ENCODE measurements around the gene SZT2. TPM values are rescaled to one million over a fixed set of nuclear protein-coding genes. Genes with fewer than 3 reads are reported as not detected.

Gene SZT2
- total and polyA plus RNA-seq, 2 of the 4 experiments (the other 2 are of a cell fraction), result 9.5 to 14.3 TPM

DNA sequence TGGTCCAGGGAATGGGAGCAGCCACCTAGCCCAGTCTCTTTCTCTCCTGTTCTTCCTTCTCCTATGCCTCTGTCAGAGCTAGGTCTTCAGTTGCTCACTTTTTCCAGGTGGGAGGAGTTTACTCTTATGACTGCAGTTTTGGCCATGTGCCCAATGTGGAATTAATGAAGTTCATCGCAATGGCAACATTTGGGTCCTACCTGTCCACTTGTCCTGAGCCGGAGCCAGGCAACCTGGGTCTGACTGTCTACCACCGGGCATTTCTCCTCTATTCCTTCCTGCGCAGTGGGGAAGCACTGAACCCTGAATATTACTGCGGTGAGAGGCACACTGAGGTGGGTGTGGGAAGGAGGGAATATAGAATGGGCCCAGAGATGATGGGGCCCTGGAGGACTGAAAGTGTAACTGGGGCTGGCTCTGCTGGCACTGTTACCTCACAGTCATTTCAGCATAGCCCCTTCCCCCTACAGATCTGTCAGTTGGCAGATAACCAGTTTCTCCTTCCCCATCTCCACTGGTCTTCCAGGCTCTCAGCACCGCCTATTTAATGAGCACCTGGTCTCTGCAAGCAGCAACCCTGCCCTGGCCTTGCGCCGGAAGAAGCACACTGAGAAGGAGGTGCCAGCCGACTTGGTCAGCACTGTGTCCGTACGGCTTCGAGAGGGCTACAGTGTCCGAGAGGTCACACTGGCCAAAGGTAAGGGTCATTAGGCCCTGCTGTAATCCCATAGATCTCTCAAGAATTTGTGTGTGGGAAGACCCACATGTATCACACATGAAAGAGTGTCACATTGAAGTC lies 30.1 kb downstream of the SZT2 start:
- Histone ChIP-seq H2BK5ac (ENCODE audit: low read depth, low read length, poor library complexity, severe bottlenecking) (no peak overlapping the region), H3K27ac (ENCODE audit: insufficient read depth, low read length) (no peak overlapping the region), H3K23ac (ENCODE audit: low read depth, low read length) (no peak overlapping the region), H3K4ac (ENCODE audit: low read depth, low read length) (no peak overlapping the region), H4K5ac (ENCODE audit: low read depth, low read length) (no peak overlapping the region), H3K56ac (ENCODE audit: extremely low read depth, insufficient read depth, low read length) (no peak overlapping the region), H2BK15ac (ENCODE audit: low read depth, low read length) (no peak overlapping the region), H3K14ac (replicated peaks; ENCODE audit: low read depth, low read length) (no peak overlapping the region), H2BK20ac (ENCODE audit: low read depth, low read length) (no peak overlapping the region), H3K79me1 (ENCODE audit: low read depth in 1 of 2, low read length in 2 of 2) (peaks cover 0 to 6% of the 10 kb centered on the region in 2 experiments; a peak in 2 of 4 replicates), H4K20me1 (ENCODE audit: insufficient read depth, low read length) (no peaks in the 10 kb centered on the region; the same call in 1 of the 2 replicates), H3K18ac (ENCODE audit: low read depth, low read length) (no peak overlapping the region), H3K4me1 (ENCODE audit: control insufficient read depth, insufficient read depth, low read length) (no peaks in the 10 kb centered on the region), H3K9me1 (ENCODE audit: insufficient read depth, low read length) (peaks cover 12% of the 10 kb centered on the region; the same call in 1 of the 2 replicates), H3K9ac (ENCODE audit: low read depth, low read length) (no peak overlapping the region), H4K8ac (ENCODE audit: low read depth in 2 of 2, low read length in 2 of 2) (no peak overlapping the region), H2BK120ac (ENCODE audit: low read depth, low read length) (no peak overlapping the region), H3K36me3 (ENCODE audit: control insufficient read depth, insufficient read depth, low read length) (peaks cover 75% of the 10 kb centered on the region), H2AFZ (replicated peaks; ENCODE audit: low read length, poor library complexity) (no peak overlapping the region), H3K4me3 (ENCODE audit: insufficient read depth, low read depth, low read length) (no peak overlapping the region), H4K91ac (ENCODE audit: insufficient read depth, low read depth, low read length) (no peak overlapping the region), H2AK9ac (replicated peaks; ENCODE audit: low read depth, low read length, poor library complexity) (no peak overlapping the region), H3K9me3 (ENCODE audit: control insufficient read depth, insufficient read depth, low read length) (no peaks in the 10 kb centered on the region), H2AK5ac (ENCODE audit: low read depth, low read length) (no peak overlapping the region), H3K27me3 (ENCODE audit: control insufficient read depth, insufficient read depth, low read length) (no peaks in the 10 kb centered on the region), H3K4me2 (ENCODE audit: low read depth, low read length) (no peak overlapping the region)
- in situ Hi-C loops (cut with MboI; ENCODE audit: low sequenced_read_pairs), result loop anchor here (25.0 kb wide), 1 partner anchor 508 kb away; no protein-coding TSS in a partner anchor
- ChIA-PET POLR2A (ENCODE audit: unreplicated experiment) (no interaction called here), CTCF (interaction anchor here (1.4 kb wide), 1 partner anchor 193 kb away, joined by 4 read pairs; no protein-coding TSS in a partner anchor)
- dilution Hi-C loops (cut with HindIII; ENCODE audit: low sequenced_read_pairs, unreplicated experiment), result no loop called here
- no TSS peak for BruUV-seq (replicated peaks)
- 98% methylated on average over 8 of the region's 13 CpGs; no CpG with 5 or more reads in 1 of the 2 experiments for WGBS, 2 experiments (ENCODE audit: extremely low coverage in 2 of 2, insufficient read length in 1 of 2)
- intact Hi-C loops (cut with micrococcal nuclease), result no loop called here
- DNase-seq (no peak), ATAC-seq (ENCODE audit: low read depth) (no peak)
- TF ChIP-seq MXI1 (IDR thresholded peaks at IDR 0.05; ENCODE audit: borderline replicate concordance, low read depth, low read length) (no peak), NFE2L2 (IDR thresholded peaks at IDR 0.05; ENCODE audit: low read depth, low read length) (no peak), FOS (IDR thresholded peaks at IDR 0.05; ENCODE audit: low read depth, low read length) (no peak), POLR2A (IDR thresholded peaks at IDR 0.05; ENCODE audit: low read depth, low read length) (no peak), RCOR1 (IDR thresholded peaks at IDR 0.05; ENCODE audit: insufficient replicate concordance, low read length) (no peak), CHD1 (IDR thresholded peaks at IDR 0.05; ENCODE audit: low read depth, low read length) (no peak), MAFK (IDR thresholded peaks at IDR 0.05; ENCODE audit: low read depth, low read length) (no peak)
- TF ChIP-seq, protein P1, sequence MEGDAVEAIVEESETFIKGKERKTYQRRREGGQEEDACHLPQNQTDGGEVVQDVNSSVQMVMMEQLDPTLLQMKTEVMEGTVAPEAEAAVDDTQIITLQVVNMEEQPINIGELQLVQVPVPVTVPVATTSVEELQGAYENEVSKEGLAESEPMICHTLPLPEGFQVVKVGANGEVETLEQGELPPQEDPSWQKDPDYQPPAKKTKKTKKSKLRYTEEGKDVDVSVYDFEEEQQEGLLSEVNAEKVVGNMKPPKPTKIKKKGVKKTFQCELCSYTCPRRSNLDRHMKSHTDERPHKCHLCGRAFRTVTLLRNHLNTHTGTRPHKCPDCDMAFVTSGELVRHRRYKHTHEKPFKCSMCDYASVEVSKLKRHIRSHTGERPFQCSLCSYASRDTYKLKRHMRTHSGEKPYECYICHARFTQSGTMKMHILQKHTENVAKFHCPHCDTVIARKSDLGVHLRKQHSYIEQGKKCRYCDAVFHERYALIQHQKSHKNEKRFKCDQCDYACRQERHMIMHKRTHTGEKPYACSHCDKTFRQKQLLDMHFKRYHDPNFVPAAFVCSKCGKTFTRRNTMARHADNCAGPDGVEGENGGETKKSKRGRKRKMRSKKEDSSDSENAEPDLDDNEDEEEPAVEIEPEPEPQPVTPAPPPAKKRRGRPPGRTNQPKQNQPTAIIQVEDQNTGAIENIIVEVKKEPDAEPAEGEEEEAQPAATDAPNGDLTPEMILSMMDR (conservative IDR thresholded peaks at IDR 0.05; ENCODE audit: low read depth, low read length), result no peak
- TF ChIP-seq, protein P2, sequence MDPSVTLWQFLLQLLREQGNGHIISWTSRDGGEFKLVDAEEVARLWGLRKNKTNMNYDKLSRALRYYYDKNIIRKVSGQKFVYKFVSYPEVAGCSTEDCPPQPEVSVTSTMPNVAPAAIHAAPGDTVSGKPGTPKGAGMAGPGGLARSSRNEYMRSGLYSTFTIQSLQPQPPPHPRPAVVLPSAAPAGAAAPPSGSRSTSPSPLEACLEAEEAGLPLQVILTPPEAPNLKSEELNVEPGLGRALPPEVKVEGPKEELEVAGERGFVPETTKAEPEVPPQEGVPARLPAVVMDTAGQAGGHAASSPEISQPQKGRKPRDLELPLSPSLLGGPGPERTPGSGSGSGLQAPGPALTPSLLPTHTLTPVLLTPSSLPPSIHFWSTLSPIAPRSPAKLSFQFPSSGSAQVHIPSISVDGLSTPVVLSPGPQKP (IDR thresholded peaks at IDR 0.05; ENCODE audit: borderline replicate concordance, low read depth, low read length), result no peak
